Urinary bladder (tissue), 4 donors: Measurements from ENCODE around the gene AIRE. TPM values are rescaled to one million over a fixed set of nuclear protein-coding genes. Genes with fewer than 3 reads are reported as not detected.
"Not testable (repeated sequence)": the region's sequence is repeated elsewhere in the genome, so short reads cannot be mapped to it uniquely, and the experiment has no call there.

Source experiments
- DNase-seq: peaks from one replicate; pipeline ENCODE4 v3.0.0-alpha.2; 2015; ENCODE audit errors: extremely low spot score
- H3K27ac ChIP-seq: one replicate; pipeline ENCODE4 v1.5.1; 2013; ENCODE audit warnings: low read depth, mild to moderate bottlenecking, moderate library complexity
- H3K36me3 ChIP-seq: one replicate; pipeline ENCODE4 v1.6.1; 2013; ENCODE audit warnings: mild to moderate bottlenecking, moderate library complexity; ENCODE audit not compliant: insufficient read depth
- H3K4me1 ChIP-seq: one replicate; pipeline ENCODE4 v1.6.1; 2013; ENCODE audit warnings: mild to moderate bottlenecking, moderate library complexity; ENCODE audit not compliant: insufficient read depth
- H3K4me3 ChIP-seq: one replicate; pipeline ENCODE4 v1.5.1; 2013; ENCODE audit warnings: low read depth, low read length
- WGBS: extraction: QIAGEN DNeasy Blood & Tissue Kit; methylation state at CpG from one replicate; pipeline ENCODE4 v1.1.7; 2013; 5-methylcytosine and 5-hydroxymethylcytosine counted together
- polyA plus RNA-seq: library from polyadenylated mRNA; stranded (reverse); fragments of 200-250 nt; gene quantifications from one replicate; pipeline ENCODE4 v1.2.3, GENCODE V29; 2013
- total RNA-seq: library from RNA; depleted of rRNA; stranded (reverse); fragments of >200 nt; gene quantifications from one replicate; pipeline ENCODE4 v1.2.3, GENCODE V29; 2014
- donor health status: healthy with polysubstance abuse.
- donor health status: healthy.

The AIRE gene
- total and polyA plus RNA-seq, 2 donors = 0.03 to 0.11 TPM

- WGBS = 1% methylated on average over 67 of the region's 67 CpGs
- Histone ChIP-seq H3K36me3 (no peaks in the 10 kb centered on the region), H3K27ac (peak overlapping the region; percentile 88), H3K4me1 (no peaks in the 10 kb centered on the region), H3K4me3 (peak overlapping the region; percentile 90)
- DNase-seq = no peak
Measured at GRCh38 chr21:44300262-44300959, 14.7 kb downstream of the AIRE start.

GRCh38 chr21:44301141-44301540 is 15.5 kb downstream of the AIRE start:
- 73% methylated on average over 13 of the region's 13 CpGs for WGBS
- no peaks in the 10 kb centered on the region for H3K4me1 ChIP-seq
- no peak overlapping the region for H3K27ac ChIP-seq
- H3K36me3 ChIP-seq = no peaks in the 10 kb centered on the region
- H3K4me3 ChIP-seq = peak overlapping the region; percentile 90
- no peak for DNase-seq

DNA sequence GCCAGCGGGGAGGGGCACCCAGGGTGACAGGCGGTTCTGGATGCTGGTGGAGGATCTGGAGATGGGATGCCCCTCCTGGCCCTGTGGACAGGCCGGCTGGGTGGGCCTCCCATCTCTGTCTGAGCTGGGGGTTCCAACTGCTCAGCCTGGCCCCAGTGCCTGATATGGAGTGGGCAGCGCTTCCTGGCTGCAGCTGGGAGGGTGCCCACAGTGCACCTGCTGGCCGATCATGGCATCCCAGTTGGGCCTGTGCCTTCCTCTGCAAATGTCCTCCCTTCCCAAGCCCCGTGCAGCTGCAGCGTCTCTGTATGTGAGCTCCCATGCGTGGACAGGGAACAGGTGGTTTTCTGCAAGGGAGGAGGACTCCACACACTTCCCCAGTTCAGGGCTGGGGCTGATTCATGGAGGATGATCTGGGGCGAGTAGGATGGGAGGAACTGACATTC is 16.3 kb downstream of the AIRE start:
- 66% methylated on average over 9 of the region's 9 CpGs for WGBS
- Histone ChIP-seq H3K36me3 (no peaks in the 10 kb centered on the region), H3K4me1 (no peaks in the 10 kb centered on the region)

GRCh38 chr21:44302573-44303401 is 17.1 kb downstream of the AIRE start:
- not testable (repeated sequence) for DNase-seq, H3K4me3 ChIP-seq, H3K4me1 ChIP-seq, H3K27ac ChIP-seq, H3K36me3 ChIP-seq
- WGBS = 88% methylated on average over 23 of the region's 23 CpGs

More for the DNA sequence above, 16.3 kb downstream of the AIRE start:
- H3K27ac ChIP-seq = no peak overlapping the region
- H3K4me3 ChIP-seq = no peak overlapping the region
- no peak for DNase-seq

- no peaks in the 10 kb centered on the region for H3K36me3 ChIP-seq
- H3K4me3 ChIP-seq = no peak overlapping the region
- DNase-seq = no peak
- H3K4me1 ChIP-seq = no peaks in the 10 kb centered on the region
- H3K27ac ChIP-seq = no peak overlapping the region
- WGBS = 71% methylated on average over 12 of the region's 12 CpGs
Measured at GRCh38 chr21:44303490-44303981, 17.9 kb downstream of the AIRE start.

DNA sequence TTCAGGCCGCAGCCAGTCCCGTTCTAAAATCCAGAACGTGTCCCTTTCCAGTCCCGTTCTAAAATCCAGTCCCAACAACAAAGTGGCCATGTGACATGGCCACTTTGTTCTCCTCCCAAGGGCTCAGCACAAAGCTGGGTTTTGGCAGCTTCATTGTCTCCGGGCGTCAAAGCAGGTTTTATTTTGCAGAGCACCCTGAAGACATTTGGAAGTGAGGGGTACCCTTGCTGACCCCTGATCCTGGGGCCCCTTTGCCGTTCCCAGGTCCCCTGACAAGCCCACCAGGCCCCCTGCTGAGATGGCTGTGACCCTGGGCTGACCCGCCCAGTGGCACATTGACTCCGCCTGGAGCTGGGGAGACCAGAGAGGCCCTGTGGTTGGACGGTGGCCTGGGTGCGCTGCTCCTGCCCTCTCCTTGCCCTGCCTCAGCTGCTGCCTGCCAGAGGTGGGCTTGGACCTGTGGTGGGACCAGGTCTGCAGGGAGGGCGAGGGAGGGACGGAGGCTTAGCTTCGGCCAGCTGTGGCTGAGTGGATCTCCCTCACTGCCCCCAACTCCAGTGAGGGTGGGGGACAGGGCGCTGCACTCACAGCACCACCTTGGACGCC is 18.4 kb downstream of the AIRE start:
- Histone ChIP-seq H3K27ac (no peak overlapping the region), H3K36me3 (no peaks in the 10 kb centered on the region), H3K4me3 (no peak overlapping the region), H3K4me1 (no peaks in the 10 kb centered on the region)
- DNase-seq = no peak
- WGBS = 65% methylated on average over 16 of the region's 16 CpGs

- Histone ChIP-seq H3K4me3 (no peak overlapping the region), H3K27ac (no peak overlapping the region), H3K36me3 (no peaks in the 10 kb centered on the region), H3K4me1 (no peaks in the 10 kb centered on the region)
- 50% methylated on average over 8 of the region's 8 CpGs for WGBS
- no peak for DNase-seq
Measured at GRCh38 chr21:44304877-44305293, 19.2 kb downstream of the AIRE start.

- H3K4me1 ChIP-seq = no peaks in the 10 kb centered on the region
Measured at GRCh38 chr21:44305691-44306090, 20.0 kb downstream of the AIRE start.

DNA sequence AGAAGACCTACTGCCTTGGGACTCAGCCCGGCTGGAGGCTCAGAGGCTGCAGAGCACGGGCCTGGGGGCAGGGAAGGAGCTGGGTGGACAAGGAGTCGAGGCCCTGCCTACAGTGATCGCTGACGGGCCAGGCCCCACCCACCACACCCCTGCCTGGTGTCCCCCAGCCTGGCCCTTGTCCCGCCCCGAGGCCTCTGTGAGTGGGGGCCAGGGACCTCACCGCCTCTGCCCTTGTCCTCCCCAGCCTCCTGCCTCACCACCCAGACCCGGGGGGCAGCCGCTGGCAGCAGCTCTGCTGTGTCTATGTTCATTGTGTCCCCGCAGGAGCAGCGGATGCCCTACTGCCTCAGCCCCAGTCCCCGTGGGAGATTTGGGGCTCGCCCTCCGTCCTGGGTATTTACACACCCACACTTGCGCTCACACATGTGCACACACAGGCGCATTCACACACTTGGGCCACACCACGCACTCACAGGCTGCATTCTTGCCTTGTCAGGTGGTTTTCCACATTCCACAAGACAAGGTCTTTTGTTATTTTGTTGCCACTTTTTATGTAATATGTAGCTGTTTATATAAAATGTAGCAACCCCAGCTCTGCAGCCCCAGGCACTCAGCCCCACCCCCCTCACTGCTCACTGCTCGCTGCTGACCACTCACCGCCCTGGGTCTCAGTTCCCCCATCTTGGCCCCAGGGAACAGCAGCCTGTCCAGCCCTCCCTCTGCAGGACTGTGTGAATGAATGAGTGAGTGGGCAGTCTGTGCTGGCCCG is 21.4 kb downstream of the AIRE start:
- H3K36me3 ChIP-seq = peaks cover 2% of the 10 kb centered on the region
- DNase-seq = no peak
- 84% methylated on average over 21 of the region's 21 CpGs for WGBS

More at GRCh38 chr21:44305691-44306090, 20.0 kb downstream of the AIRE start:
- 88% methylated on average over 9 of the region's 9 CpGs for WGBS
- Histone ChIP-seq H3K27ac (no peak overlapping the region), H3K36me3 (no peaks in the 10 kb centered on the region), H3K4me3 (no peak overlapping the region)
- DNase-seq = no peak

GRCh38 chr21:44310628-44311507 is 25.2 kb downstream of the AIRE start:
- Histone ChIP-seq H3K4me3 (no peak overlapping the region), H3K27ac (no peak overlapping the region), H3K4me1 (no peaks in the 10 kb centered on the region), H3K36me3 (peaks cover 8% of the 10 kb centered on the region)
- 87% methylated on average over 28 of the region's 28 CpGs for WGBS
- no peak for DNase-seq

More for the DNA sequence above, 21.4 kb downstream of the AIRE start:
- H3K4me3 ChIP-seq = no peak overlapping the region
- H3K4me1 ChIP-seq = no peaks in the 10 kb centered on the region
- H3K27ac ChIP-seq = no peak overlapping the region

- Histone ChIP-seq H3K4me1 (no peaks in the 10 kb centered on the region), H3K27ac (no peak overlapping the region), H3K36me3 (peaks cover 8% of the 10 kb centered on the region), H3K4me3 (no peak overlapping the region)
- WGBS = 92% methylated on average over 22 of the region's 22 CpGs
- no peak for DNase-seq
Measured at GRCh38 chr21:44312089-44312488, 26.4 kb downstream of the AIRE start.

- H3K27ac ChIP-seq = no peak overlapping the region
- no peaks in the 10 kb centered on the region for H3K4me1 ChIP-seq
- no peak for DNase-seq
- 95% methylated on average over 19 of the region's 19 CpGs for WGBS
- peaks cover 8% of the 10 kb centered on the region for H3K36me3 ChIP-seq
- H3K4me3 ChIP-seq = no peak overlapping the region
Measured at GRCh38 chr21:44312716-44313115, 27.0 kb downstream of the AIRE start.
